CD4-positive, alpha-beta T cell treated with Interferon gamma for 1 hour (primary cell): ENCODE measurements around the gene DCDC2C.

Experiments used
- DNase-seq: peaks from one replicate; pipeline ENCODE4 v3.0.0-alpha.2; 2020

DCDC2C gene

GRCh38 chr2:3674066-3674845 is 29.1 kb upstream of the DCDC2C start:
- no peak for DNase-seq

- no peak for DNase-seq
Observed at GRCh38 chr2:3675687-3676086, 27.7 kb upstream of the DCDC2C start.

GRCh38 chr2:3677436-3677835 is 25.9 kb upstream of the DCDC2C start:
- DNase-seq = no peak

- no peak for DNase-seq
Observed at GRCh38 chr2:3678212-3678611, 25.2 kb upstream of the DCDC2C start.

- no peak for DNase-seq
Observed at GRCh38 chr2:3679180-3679579, 24.2 kb upstream of the DCDC2C start.

- no peak for DNase-seq
Observed at GRCh38 chr2:3679616-3680393, 23.6 kb upstream of the DCDC2C start.

- no peak for DNase-seq
Observed at GRCh38 chr2:3680548-3681345, 22.6 kb upstream of the DCDC2C start.

GRCh38 chr2:3681625-3682024 is 21.8 kb upstream of the DCDC2C start:
- no peak for DNase-seq

GRCh38 chr2:3682811-3683210 is 20.6 kb upstream of the DCDC2C start:
- DNase-seq = no peak

GRCh38 chr2:3683748-3684454 is 19.5 kb upstream of the DCDC2C start:
- no peak for DNase-seq

GRCh38 chr2:3689998-3690748 is 13.2 kb upstream of the DCDC2C start:
- no peak for DNase-seq

- no peak for DNase-seq
Observed at GRCh38 chr2:3692375-3692774, 11.0 kb upstream of the DCDC2C start.

- no peak for DNase-seq
Observed at GRCh38 chr2:3696545-3696944, 6.8 kb upstream of the DCDC2C start.

- no peak for DNase-seq
Observed at GRCh38 chr2:3701071-3701470, 2.3 kb upstream of the DCDC2C start.

GRCh38 chr2:3703757-3704355 is 481 bp downstream of the DCDC2C start:
- no peak for DNase-seq

- no peak for DNase-seq
Observed at GRCh38 chr2:3704692-3705091, 1.3 kb downstream of the DCDC2C start.

- no peak for DNase-seq
Observed at GRCh38 chr2:3705782-3706181, 2.4 kb downstream of the DCDC2C start.

- no peak for DNase-seq
Observed at GRCh38 chr2:3706892-3707291, 3.5 kb downstream of the DCDC2C start.

- no peak for DNase-seq
Observed at GRCh38 chr2:3708576-3708975, 5.2 kb downstream of the DCDC2C start.

- no peak for DNase-seq
Observed at GRCh38 chr2:3709225-3709624, 5.8 kb downstream of the DCDC2C start.

GRCh38 chr2:3712424-3712823 is 9.0 kb downstream of the DCDC2C start:
- no peak for DNase-seq
